BLaER1 (cell line): Measurements from ENCODE around the gene DNM1.

Experiments used
- H3K27ac ChIP-seq: shearing (Covaris generic); formaldehyde crosslinking; 2 replicates; pipeline ENCODE4 v1.8.1; 2022
- H3K27me3 ChIP-seq: shearing (Covaris generic); formaldehyde crosslinking; 2 replicates; pipeline ENCODE4 v1.8.1; 2022
- H3K36me3 ChIP-seq: shearing (Covaris generic); formaldehyde crosslinking; 2 replicates; pipeline ENCODE4 v1.8.1; 2022
- H3K4me1 ChIP-seq: shearing (Covaris generic); formaldehyde crosslinking; 2 replicates; pipeline ENCODE4 v1.8.1; 2022
- H3K4me2 ChIP-seq: shearing (Covaris generic); formaldehyde crosslinking; 2 replicates; pipeline ENCODE4 v1.8.1; 2022
- H3K4me3 ChIP-seq: shearing (Covaris generic); formaldehyde crosslinking; 2 replicates; pipeline ENCODE4 v1.8.1; 2022
- H3K9ac ChIP-seq: shearing (Covaris generic); formaldehyde crosslinking; 2 replicates; pipeline ENCODE4 v1.8.1; 2022
- H3K9me3 ChIP-seq: shearing (Covaris generic); formaldehyde crosslinking; 2 replicates; pipeline ENCODE4 v1.8.1; 2022
- H4K20me1 ChIP-seq: shearing (Covaris generic); formaldehyde crosslinking; 2 replicates; pipeline ENCODE4 v1.8.1; 2022
- Cebpa-rat ChIP-seq: shearing (Covaris generic); IDR thresholded peaks from 2 replicates; pipeline ENCODE4 v1.8.1; 2022

DNM1 gene

DNA sequence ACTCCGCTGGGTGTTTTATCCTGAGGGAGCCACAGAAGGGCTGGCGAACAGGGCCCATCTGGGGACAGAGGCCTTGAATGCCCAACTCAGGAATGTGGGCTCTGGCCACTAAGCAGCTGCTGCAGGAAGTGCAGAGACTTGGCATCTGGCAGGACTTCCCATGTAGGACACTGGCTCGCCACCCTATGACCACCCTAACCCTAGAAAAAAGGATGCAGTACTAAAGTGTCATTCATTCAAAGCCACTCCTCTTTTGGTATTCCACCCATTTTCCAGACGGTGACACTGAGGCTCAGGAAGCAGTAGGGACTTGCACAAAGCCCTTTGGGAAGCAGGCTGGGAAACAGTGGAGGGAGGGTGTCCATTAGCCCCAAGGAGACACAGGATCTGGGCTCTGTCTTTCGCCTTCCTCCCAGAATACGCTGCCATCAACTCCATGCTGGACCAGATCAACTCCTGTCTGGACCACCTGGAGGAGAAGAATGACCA, 40.1 kb upstream of the DNM1 start:
- Histone ChIP-seq H3K27me3 (no peaks in the 10 kb centered on the region), H3K27ac (no peak overlapping the region), H3K9me3 (no peaks in the 10 kb centered on the region), H3K4me2 (no peak overlapping the region), H3K9ac (no peak overlapping the region), H4K20me1 (peaks cover 49% of the 10 kb centered on the region), H3K36me3 (peaks cover 65% of the 10 kb centered on the region), H3K4me1 (peaks cover 20% of the 10 kb centered on the region), H3K4me3 (no peak overlapping the region)
- no peak for TF ChIP-seq Cebpa-rat

DNA sequence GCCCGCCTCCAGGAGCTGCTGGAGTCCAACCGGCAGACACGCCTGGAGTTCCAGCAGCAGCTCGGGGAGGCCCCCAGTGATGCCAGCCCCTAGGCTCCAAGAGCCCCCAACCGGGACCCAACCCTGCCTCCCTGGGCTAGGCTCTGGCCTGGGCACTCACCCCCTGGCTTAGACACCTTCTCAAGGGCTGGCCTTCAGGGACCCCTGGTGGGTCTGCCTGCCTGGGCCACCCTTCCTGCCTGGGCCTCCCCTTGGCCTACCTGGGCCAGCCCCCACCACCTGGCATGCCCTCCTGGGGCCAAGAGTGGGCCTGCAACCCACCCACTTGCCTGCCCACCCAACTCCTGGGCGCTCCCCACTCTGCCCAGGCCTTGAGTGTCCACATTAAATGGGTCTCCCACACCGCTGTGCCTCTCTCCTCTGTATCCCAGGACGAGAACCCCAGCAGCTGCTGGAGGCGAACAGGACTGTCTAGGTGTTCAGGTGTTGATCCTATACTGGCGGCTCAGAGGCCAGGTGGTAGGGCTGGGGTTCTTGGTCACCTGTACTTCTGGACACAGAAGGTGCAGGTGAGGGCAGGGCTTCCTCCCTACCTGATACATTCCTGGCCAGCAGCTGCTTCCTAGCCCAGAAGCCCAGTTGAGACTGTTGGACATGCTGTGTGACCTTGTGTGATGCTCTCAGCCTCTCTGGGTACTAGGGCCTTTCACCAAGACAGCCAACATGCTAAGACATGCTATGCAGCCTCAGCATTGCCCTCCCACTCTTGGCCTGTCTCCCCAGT, 39.5 kb upstream of the DNM1 start:
- H4K20me1 ChIP-seq = peaks cover 49% of the 10 kb centered on the region

DNA sequence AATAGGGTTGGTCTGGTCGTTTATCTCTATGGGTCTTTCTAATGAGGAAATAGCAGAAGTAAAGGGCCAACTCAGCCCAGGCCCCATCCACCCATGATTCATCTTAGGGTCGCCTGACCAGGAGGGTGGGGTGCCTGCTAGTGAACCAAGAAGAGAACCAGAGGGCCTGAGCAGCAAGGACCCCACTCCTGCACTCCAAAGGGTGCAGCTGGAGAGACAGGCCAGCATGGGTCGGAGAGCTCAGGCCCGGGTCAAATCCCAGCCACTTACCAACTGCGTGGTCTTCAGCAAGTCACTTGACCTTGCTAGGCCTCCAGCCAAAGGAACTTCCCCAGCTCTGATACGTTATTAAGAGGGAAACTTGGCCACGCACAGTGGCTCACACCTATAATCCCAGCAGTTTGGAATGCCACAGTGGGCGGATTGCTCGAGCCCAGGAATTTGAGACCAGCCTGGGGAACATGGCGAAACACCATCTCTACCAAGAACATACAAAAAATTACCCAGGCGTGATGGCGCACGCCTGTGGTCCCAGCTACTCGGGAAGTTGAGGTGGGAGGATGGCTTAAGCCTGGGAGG, 38.8 kb upstream of the DNM1 start:
- TF ChIP-seq Cebpa-rat = no peak

More for the DNA sequence above, 39.5 kb upstream of the DNM1 start:
- H3K4me2 ChIP-seq = no peak overlapping the region
- peaks cover 72% of the 10 kb centered on the region for H3K36me3 ChIP-seq
- no peaks in the 10 kb centered on the region for H3K9me3 ChIP-seq
- H3K9ac ChIP-seq = no peak overlapping the region
- peaks cover 20% of the 10 kb centered on the region for H3K4me1 ChIP-seq
- TF ChIP-seq Cebpa-rat = no peak
- no peak overlapping the region for H3K4me3 ChIP-seq
- H3K27ac ChIP-seq = no peak overlapping the region
- no peaks in the 10 kb centered on the region for H3K27me3 ChIP-seq

DNA sequence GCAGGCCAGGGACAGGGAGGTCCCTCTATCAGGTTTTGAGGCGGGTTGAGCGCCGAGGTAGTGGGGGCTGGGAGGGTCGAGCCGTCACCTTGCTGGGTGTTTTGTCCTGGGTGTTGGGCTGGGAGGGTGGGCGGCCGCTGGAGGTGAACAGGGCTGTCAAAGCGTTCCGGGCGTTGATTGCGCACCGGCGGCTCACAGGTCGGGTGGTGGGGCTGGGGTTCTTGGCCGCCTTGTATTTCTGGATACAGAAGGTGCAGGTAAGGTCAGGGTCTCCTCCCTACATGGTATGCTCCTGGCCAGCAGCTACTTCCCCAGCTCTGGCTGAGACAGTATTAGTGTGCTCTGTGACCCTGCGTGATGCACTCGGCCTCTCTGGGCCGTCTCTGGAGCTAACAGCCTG, 37.0 kb upstream of the DNM1 start:
- no peak overlapping the region for H3K9ac ChIP-seq
- H4K20me1 ChIP-seq = peaks cover 52% of the 10 kb centered on the region
- no peak for TF ChIP-seq Cebpa-rat
- no peak overlapping the region for H3K4me2 ChIP-seq
- H3K36me3 ChIP-seq = peaks cover 96% of the 10 kb centered on the region
- peaks cover 7% of the 10 kb centered on the region for H3K4me1 ChIP-seq
- no peak overlapping the region for H3K4me3 ChIP-seq
- no peaks in the 10 kb centered on the region for H3K9me3 ChIP-seq
- H3K27me3 ChIP-seq = no peaks in the 10 kb centered on the region
- H3K27ac ChIP-seq = no peak overlapping the region

More for the DNA sequence above, 38.8 kb upstream of the DNM1 start:
- Histone ChIP-seq H3K4me2 (no peak overlapping the region), H3K27me3 (no peaks in the 10 kb centered on the region), H3K4me3 (no peak overlapping the region), H3K36me3 (peaks cover 78% of the 10 kb centered on the region), H4K20me1 (peaks cover 50% of the 10 kb centered on the region), H3K27ac (no peak overlapping the region), H3K9me3 (no peaks in the 10 kb centered on the region), H3K9ac (no peak overlapping the region), H3K4me1 (peaks cover 18% of the 10 kb centered on the region)

DNA sequence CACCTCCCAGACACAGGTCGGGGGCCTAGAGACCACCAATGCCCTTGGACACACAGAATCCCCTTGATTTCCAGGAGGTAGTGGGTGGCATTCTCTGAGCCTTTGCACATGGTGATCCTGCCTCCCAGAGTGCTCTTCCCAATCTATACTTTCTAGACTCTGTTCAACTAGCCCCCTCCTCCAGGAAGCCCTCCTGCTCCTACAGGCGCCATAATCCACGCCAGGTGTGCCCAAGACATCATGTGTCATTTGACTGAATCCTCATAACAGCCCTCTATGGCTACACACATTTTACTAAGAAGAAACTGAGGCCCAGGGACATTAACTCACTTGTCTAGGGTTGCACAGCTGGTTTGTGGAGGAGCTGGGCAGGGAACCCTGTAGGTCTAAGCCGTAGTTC, 36.0 kb upstream of the DNM1 start:
- no peak overlapping the region for H3K4me2 ChIP-seq
- TF ChIP-seq Cebpa-rat = no peak
- H3K36me3 ChIP-seq = peaks cover 93% of the 10 kb centered on the region

DNA sequence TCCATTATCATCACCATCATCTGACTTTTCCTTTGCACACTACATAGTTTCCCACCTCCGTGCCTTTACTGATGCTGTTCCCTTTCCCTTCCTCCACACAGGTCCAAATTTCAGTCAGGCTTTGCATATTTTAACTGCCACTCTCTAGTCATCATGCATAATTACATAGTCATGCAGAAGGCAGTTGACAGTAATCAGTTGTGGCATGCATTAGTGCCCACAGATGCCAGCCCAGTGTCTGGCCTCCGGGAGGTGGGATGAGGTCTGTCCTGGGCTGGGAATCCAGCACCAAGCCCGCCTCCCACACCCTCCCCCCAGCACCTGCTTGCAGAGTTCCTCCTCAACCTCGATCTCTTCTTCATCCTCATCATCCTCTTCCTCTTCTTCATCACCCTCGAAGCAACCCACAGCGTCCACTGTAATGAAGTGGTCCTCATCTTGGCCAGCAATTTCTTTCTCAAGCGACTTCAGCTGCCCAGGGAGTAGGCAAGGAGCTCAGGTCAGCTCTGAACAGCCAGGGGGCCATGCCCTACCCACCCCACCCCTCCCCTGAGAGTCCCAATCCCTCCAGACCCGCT, 34.4 kb upstream of the DNM1 start:
- TF ChIP-seq Cebpa-rat = no peak
- Histone ChIP-seq H3K9ac (no peak overlapping the region), H3K27ac (no peak overlapping the region), H3K4me1 (no peaks in the 10 kb centered on the region), H3K27me3 (no peaks in the 10 kb centered on the region), H3K4me2 (no peak overlapping the region), H3K36me3 (peaks cover 86% of the 10 kb centered on the region), H3K4me3 (no peak overlapping the region), H4K20me1 (peaks cover 28% of the 10 kb centered on the region), H3K9me3 (no peaks in the 10 kb centered on the region)

More for the DNA sequence above, 36.0 kb upstream of the DNM1 start:
- Histone ChIP-seq H4K20me1 (peaks cover 44% of the 10 kb centered on the region), H3K27me3 (no peaks in the 10 kb centered on the region), H3K27ac (no peak overlapping the region), H3K4me3 (no peak overlapping the region), H3K9ac (no peak overlapping the region), H3K4me1 (no peaks in the 10 kb centered on the region), H3K9me3 (no peaks in the 10 kb centered on the region)

DNA sequence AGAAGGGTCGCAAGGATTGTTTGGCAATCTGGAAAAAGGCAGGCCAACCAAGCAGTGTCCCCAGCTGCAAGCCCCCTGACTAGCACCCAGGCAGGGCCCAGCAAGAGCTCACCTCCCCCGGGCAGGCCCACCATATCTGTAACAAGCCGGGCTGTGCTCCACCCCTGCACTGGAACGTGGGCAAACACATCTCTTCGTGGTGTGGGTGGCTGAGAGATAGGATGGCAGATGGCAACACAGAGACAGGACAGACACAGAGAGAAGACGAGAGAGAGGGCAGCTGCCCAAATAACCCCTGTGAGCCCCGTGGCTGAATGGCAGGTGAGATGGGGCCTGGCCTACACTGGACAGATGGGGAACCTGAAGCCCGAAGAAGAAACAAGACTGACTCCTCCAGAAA, 33.7 kb upstream of the DNM1 start:
- TF ChIP-seq Cebpa-rat = no peak
- Histone ChIP-seq H3K4me1 (no peaks in the 10 kb centered on the region), H3K36me3 (peaks cover 86% of the 10 kb centered on the region), H3K4me3 (no peak overlapping the region), H3K4me2 (no peak overlapping the region), H3K27ac (no peak overlapping the region), H3K9me3 (no peaks in the 10 kb centered on the region), H3K9ac (no peak overlapping the region), H4K20me1 (peaks cover 26% of the 10 kb centered on the region), H3K27me3 (no peaks in the 10 kb centered on the region)

DNA sequence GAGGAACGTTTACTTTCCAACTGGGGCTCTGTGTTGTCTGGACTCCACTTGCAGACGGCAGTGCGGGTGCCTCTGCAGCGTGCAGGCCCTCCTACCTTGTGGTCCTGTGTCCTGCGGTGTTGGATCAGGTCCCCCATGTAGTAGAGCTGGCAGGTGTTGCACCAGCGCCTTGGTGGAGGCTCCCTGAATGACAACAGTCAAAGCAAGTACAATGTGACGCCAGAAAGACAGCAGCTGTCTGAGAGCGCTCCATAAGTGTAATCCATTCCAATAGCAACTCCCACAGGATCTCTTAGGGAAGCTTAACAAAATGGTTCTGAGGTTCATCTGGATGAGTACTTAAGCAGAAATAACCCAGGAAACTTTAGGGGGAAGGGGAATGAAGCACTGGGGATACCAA, 33.3 kb upstream of the DNM1 start:
- peaks cover 29% of the 10 kb centered on the region for H4K20me1 ChIP-seq
- H3K4me3 ChIP-seq = no peak overlapping the region

DNA sequence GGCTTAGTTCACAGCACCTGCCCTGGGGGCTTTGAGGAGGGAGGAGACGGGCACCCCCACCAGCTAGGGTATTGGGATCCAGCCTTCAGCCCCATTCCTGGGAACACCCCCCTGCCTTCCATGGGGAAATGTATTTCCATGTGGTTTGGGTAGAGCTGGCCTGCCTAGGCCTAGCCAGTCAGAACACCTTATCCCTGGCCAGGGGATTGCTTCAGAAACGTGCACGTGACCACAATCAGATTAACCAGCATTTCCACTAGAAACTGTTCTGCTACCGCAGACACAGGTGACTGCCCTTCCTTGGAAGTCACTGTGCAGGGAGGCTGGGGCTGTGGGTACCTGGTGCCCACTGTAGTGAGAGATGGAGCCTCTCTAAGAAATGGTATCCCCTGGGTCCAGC, 29.1 kb upstream of the DNM1 start:
- no peak overlapping the region for H3K4me2 ChIP-seq
- H3K9ac ChIP-seq = no peak overlapping the region
- H4K20me1 ChIP-seq = 0 out of 2 replicates have a peak, but pooled peaks cover 14% of the 10 kb centered on the region
- no peaks in the 10 kb centered on the region for H3K4me1 ChIP-seq
- peaks cover 86% of the 10 kb centered on the region for H3K36me3 ChIP-seq
- H3K9me3 ChIP-seq = peaks cover 3% of the 10 kb centered on the region; the same call in 1 of the 2 replicates
- no peaks in the 10 kb centered on the region for H3K27me3 ChIP-seq
- no peak overlapping the region for H3K4me3 ChIP-seq
- no peak overlapping the region for H3K27ac ChIP-seq
- no peak for TF ChIP-seq Cebpa-rat

More for the DNA sequence above, 33.3 kb upstream of the DNM1 start:
- Histone ChIP-seq H3K9me3 (no peaks in the 10 kb centered on the region), H3K27ac (no peak overlapping the region), H3K4me1 (no peaks in the 10 kb centered on the region), H3K36me3 (peaks cover 86% of the 10 kb centered on the region), H3K27me3 (no peaks in the 10 kb centered on the region), H3K9ac (no peak overlapping the region), H3K4me2 (no peak overlapping the region)
- no peak for TF ChIP-seq Cebpa-rat

DNA sequence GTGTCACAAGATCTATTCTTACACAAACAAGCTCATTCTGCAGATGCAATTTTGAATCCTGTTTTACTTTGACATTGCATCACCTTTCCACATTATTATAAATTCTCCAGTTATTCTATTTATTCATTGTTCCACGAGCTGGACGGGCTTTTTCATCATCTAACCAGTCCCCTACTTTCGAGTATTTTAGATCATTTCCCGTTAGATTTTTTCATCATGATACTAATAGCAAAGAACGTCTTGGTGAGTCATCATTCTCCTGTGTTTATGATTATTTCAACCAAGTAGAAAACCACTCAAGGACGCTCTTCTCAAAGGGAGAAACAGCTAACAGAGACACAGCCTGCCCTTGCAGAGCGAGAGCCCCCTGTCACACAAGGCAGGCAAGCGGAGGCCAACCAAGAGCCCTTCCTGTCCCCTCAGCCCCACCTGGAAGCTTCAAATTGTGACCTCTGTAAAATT, 28.0 kb upstream of the DNM1 start:
- Histone ChIP-seq H4K20me1 (0 out of 2 replicates have a peak, but pooled peaks cover 9% of the 10 kb centered on the region), H3K27me3 (no peaks in the 10 kb centered on the region), H3K4me3 (no peak overlapping the region), H3K9me3 (peaks cover 14% of the 10 kb centered on the region), H3K36me3 (peaks cover 86% of the 10 kb centered on the region), H3K9ac (no peak overlapping the region), H3K4me1 (no peaks in the 10 kb centered on the region), H3K4me2 (no peak overlapping the region), H3K27ac (no peak overlapping the region)
- no peak for TF ChIP-seq Cebpa-rat
